SK-N-SH (cell line): ENCODE measurements around the gene ZBED5.

ENCODE experiments used
- CHD2 ChIP-seq: fragments of 150-350 bp; IDR thresholded peaks from 2 replicates; pipeline ENCODE4 v1.6.1; 2018; ENCODE audit warnings: low read length; ENCODE audit not compliant: partially characterized antibody
- CTCF ChIP-seq: fragments of 200-600 bp; sonication (generic); IDR thresholded peaks from 2 replicates; pipeline ENCODE4 v1.6.1; 2017; ENCODE audit warnings: antibody characterized with exemption, mild to moderate bottlenecking, moderate library complexity
- ELF1 ChIP-seq: IDR thresholded peaks from 2 replicates; pipeline ENCODE4 v1.4.0; 2012
- EP300 ChIP-seq, 2 experiments: IDR thresholded peaks; 2 replicates each; pipeline versions ENCODE4 v1.4.0 to v1.6.1; 2012; ENCODE audit warnings: borderline replicate concordance in 1 of 2, low read depth in 1 of 2, low read length in 1 of 2
- EZH2phosphoT487 ChIP-seq: fragments of 200-600 bp; sonication (generic); IDR thresholded peaks from 2 replicates; pipeline ENCODE4 v1.6.1; 2017; ENCODE audit warnings: low read depth, mixed run types, mild to moderate bottlenecking, antibody characterized with exemption, moderate library complexity, borderline replicate concordance
- FOXJ3 ChIP-seq: sonication (generic); formaldehyde crosslinking; IDR thresholded peaks from 2 replicates; pipeline ENCODE4 v1.5.1; 2020; ENCODE audit warnings: mild to moderate bottlenecking, missing genetic modification reagents
- JUND ChIP-seq: IDR thresholded peaks from 2 replicates; pipeline ENCODE4 v1.4.0; 2012
- POLR2AphosphoS5 ChIP-seq: IDR thresholded peaks from 2 replicates; pipeline ENCODE4 v1.6.1; 2012; ENCODE audit warnings: low read depth, low read length
- RAD21 ChIP-seq: IDR thresholded peaks from 2 replicates; pipeline ENCODE4 v1.6.1; 2012; ENCODE audit warnings: mild to moderate bottlenecking, low read length
- REST ChIP-seq: IDR thresholded peaks from 2 replicates; pipeline ENCODE4 v1.6.1; 2012; ENCODE audit warnings: mild to moderate bottlenecking, low read depth, low read length, moderate library complexity
- SIN3A ChIP-seq: IDR thresholded peaks from 2 replicates; pipeline ENCODE4 v1.6.1; 2012; ENCODE audit warnings: low read depth, mild to moderate bottlenecking, low read length, moderate library complexity, borderline replicate concordance
- TAF1 ChIP-seq: IDR thresholded peaks from 2 replicates; pipeline ENCODE4 v1.6.1; 2012; ENCODE audit warnings: low read depth, mild to moderate bottlenecking, low read length, moderate library complexity, borderline replicate concordance
- TCF12 ChIP-seq: IDR thresholded peaks from 2 replicates; pipeline ENCODE4 v1.4.0; 2012

- no peak for TF ChIP-seq CTCF
- TF ChIP-seq POLR2AphosphoS5 = no peak
- no peak for TF ChIP-seq RAD21
- 0 out of 2 replicates have a peak, but pooled peaks have one; percentile 10 for TF ChIP-seq TCF12
- TF ChIP-seq ELF1 = no peak
- no peak for TF ChIP-seq EP300 (IDR thresholded peaks at IDR 0.05; ENCODE audit: borderline replicate concordance in 1 of 2, low read depth in 1 of 2, low read length in 1 of 2)
- no peak for TF ChIP-seq TAF1
- TF ChIP-seq EZH2phosphoT487 = no peak
- TF ChIP-seq REST = no peak
- TF ChIP-seq JUND = peak; percentile 58
- no peak for TF ChIP-seq CHD2
- TF ChIP-seq SIN3A = no peak
- no peak for TF ChIP-seq FOXJ3
Measured at GRCh38 chr11:10818594-10818993, 39.3 kb downstream of the ZBED5 start.
